K562 (cell line): ENCODE data around the gene RGS5. TPM values are rescaled to one million over a fixed set of nuclear protein-coding genes. Genes with fewer than 3 reads are reported as not detected.

ENCODE experiments used
- ATAC-seq: fragments of 200-7000 bp; cut with Tn5 transposase; 3 replicates; pipeline ENCODE4 v1.9.1; 2020; ENCODE audit warnings: moderate library complexity
- BruUV-seq: library from RNA; stranded (reverse); fragments of 400-500 nt; replicated peaks from 2 replicates; lab custom pipeline; 2021; lab: Mats Ljungman, UMichigan
- CTCF ChIA-PET: fragments of 300-600 bp; formaldehyde crosslinking; extraction: SDS; loops from one replicate; lab custom pipeline; 2021; ENCODE audit warnings: low intra/inter-chr PET ratio; lab: Yijun Ruan, JAX
- POLR2A ChIA-PET: fragments of 300-600, 350-650 bp; sonication (Branson Sonifier 250); formaldehyde crosslinking; extraction: SDS; loops from one replicate; lab custom pipeline; 2021; ENCODE audit warnings: antibody characterized with exemption, inconsistent platforms; lab: Yijun Ruan, JAX
- DNase-seq, 4 experiments: peaks; one replicate each; pipeline versions ENCODE4 v3.0.0 to v3.0.0-alpha.2; 2011 to 2018; ENCODE audit warnings: low spot score in 3 of 4, mixed read lengths in 3 of 4; ENCODE audit errors: extremely low read depth in 1 of 4
- FAIRE-seq: peaks from 2 replicates; lab custom pipeline; 2011; peaks lifted over from hg19 to GRCh38; lab: Jason Lieb, UNC
- H2AFZ ChIP-seq: 2 replicates; pipeline ENCODE4 v1.6.0; 2011; ENCODE audit warnings: low read depth, low read length, control low read depth, inconsistent platforms
- H3K27ac ChIP-seq: fragments of 200-600 bp; 3 replicates; pipeline ENCODE4 v1.8.0; 2011; ENCODE audit warnings: low read depth, mild to moderate bottlenecking, control low read depth, inconsistent platforms, low read length, moderate library complexity, mixed read lengths; ENCODE audit errors: extremely low read depth
- H3K27me3 ChIP-seq, 2 experiments: fragments of 300-600 bp in 1 of 2; 2 replicates in 1 of 2; 3 replicates in 1 of 2; pipeline versions ENCODE4 v1.6.0 to v1.8.0; 2011; ENCODE audit warnings: inconsistent platforms in 2 of 2, low read length in 2 of 2, mild to moderate bottlenecking in 1 of 2, mixed read lengths in 1 of 2, moderate library complexity in 1 of 2; ENCODE audit not compliant: control insufficient read depth in 2 of 2, insufficient read depth in 2 of 2
- H3K36me3 ChIP-seq: fragments of 300-600 bp; 3 replicates; pipeline ENCODE4 v1.8.0; 2011; ENCODE audit warnings: mild to moderate bottlenecking, low read length, inconsistent platforms; ENCODE audit not compliant: control insufficient read depth, insufficient read depth
- H3K4me1 ChIP-seq, 2 experiments: fragments of 200-600 bp in 1 of 2; replicated peaks in 1 of 2; 2 replicates in 1 of 2; 3 replicates in 1 of 2; pipeline versions ENCODE4 v1.5.1 to v1.8.0; 2011; ENCODE audit warnings: inconsistent platforms in 2 of 2, low read length in 2 of 2, mild to moderate bottlenecking in 1 of 2, mixed read lengths in 1 of 2, moderate library complexity in 1 of 2; ENCODE audit not compliant: control insufficient read depth in 2 of 2, insufficient read depth in 2 of 2
- H3K4me2 ChIP-seq: 2 replicates; pipeline ENCODE4 v1.6.1; 2011; ENCODE audit warnings: low read length, control low read depth, inconsistent platforms, mixed read lengths; ENCODE audit not compliant: insufficient read depth
- H3K4me3 ChIP-seq: fragments of 200-600 bp; sonication (generic), shearing (Covaris generic); 2 replicates; pipeline ENCODE4 v1.5.1; 2016; ENCODE audit warnings: control low read depth, inconsistent platforms
- H3K79me2 ChIP-seq: fragments of 200-600 bp; 3 replicates; pipeline ENCODE4 v1.8.0; 2011; ENCODE audit warnings: low read length, inconsistent platforms; ENCODE audit not compliant: control insufficient read depth, insufficient read depth
- H3K9ac ChIP-seq, 2 experiments: 2 replicates each; pipeline versions ENCODE4 v1.6.0 to v1.6.1; 2011; ENCODE audit warnings: low read depth in 2 of 2, low read length in 2 of 2, control low read depth in 1 of 2, inconsistent platforms in 1 of 2, mild to moderate bottlenecking in 1 of 2, mixed read lengths in 1 of 2; ENCODE audit not compliant: insufficient read depth in 1 of 2
- H3K9me1 ChIP-seq: one replicate; pipeline ENCODE4 v1.6.0; 2011; ENCODE audit warnings: inconsistent platforms, mild to moderate bottlenecking, low read length, moderate library complexity; ENCODE audit not compliant: control insufficient read depth, insufficient read depth
- H3K9me3 ChIP-seq: replicated peaks from 2 replicates; pipeline ENCODE4 v1.5.1; 2011; ENCODE audit warnings: low read depth, low read length, inconsistent platforms; ENCODE audit not compliant: control insufficient read depth, insufficient read depth
- H4K20me1 ChIP-seq: replicated peaks from 2 replicates; pipeline ENCODE4 v1.6.1; 2011; ENCODE audit warnings: low read length, inconsistent platforms, mixed read lengths; ENCODE audit not compliant: control insufficient read depth, insufficient read depth
- MEF2D ChIP-seq: conservative IDR thresholded peaks from 2 replicates; pipeline ENCODE4 v1.6.1; 2016; ENCODE audit warnings: low read depth, missing genetic modification characterization, missing compliant biosample characterization
- ZNF584 ChIP-seq: fragments of 200-800 bp; sonication (Bioruptor generic); IDR thresholded peaks from 2 replicates; pipeline ENCODE4 v1.6.1; 2016; ENCODE audit warnings: low read depth, mild to moderate bottlenecking, missing genetic modification characterization, missing compliant biosample characterization
- WGBS: fragments of 100-300 bp; shearing (Covaris generic); methylation state at CpG from one replicate; pipeline ENCODE4 v1.1.6; 2016; ENCODE audit warnings: low coverage, mixed read lengths; ENCODE audit not compliant: insufficient coverage; ENCODE audit errors: missing lambda C conversion rate; 5-methylcytosine and 5-hydroxymethylcytosine counted together
- in situ Hi-C: fragments of 300-500 bp; cut with MboI; formaldehyde crosslinking; loops from 4 replicates; pipeline ENCODE4 v1.15.0; 2018; ENCODE audit warnings: inconsistent platforms, mixed read lengths
- intact Hi-C: fragments of 100-400 bp; cut with micrococcal nuclease; formaldehyde crosslinking; loops from 2 replicates; pipeline ENCODE4 v1.14.2; 2022
- polyA plus RNA-seq, 8 experiments: library from polyadenylated mRNA; depleted of rRNA in 4 of 8; stranded (reverse) in 5 of 8; unstranded in 3 of 8; fragments of >200 nt; fragmentation: Nextera tagmentation in 2 of 8; fragmentation: Illumina TruSeq in 1 of 8; extraction: Ambion mirVana in 2 of 8; extraction: Trizol in 1 of 8; gene quantifications; 2 replicates each; pipeline versions ENCODE4 v1.2.1 to v1.2.3, GENCODE V29; 2011 to 2014; ENCODE audit warnings: inconsistent platforms in 1 of 8, missing spikeins in 1 of 8
- total RNA-seq, 7 experiments: library from RNA; depleted of rRNA in 6 of 7; stranded (reverse); fragments of >200 nt in 6 of 7; fragmentation: Illumina TruSeq in 2 of 7; extraction: Trizol in 2 of 7; gene quantifications; 2 replicates each; pipeline versions ENCODE4 v1.2.1 to v1.2.3, GENCODE V29; 2011 to 2021; ENCODE audit warnings: low replicate concordance in 1 of 7
- TF ChIP-seq, protein P1 (sequence below): fragments of 450-650 bp; formaldehyde crosslinking; IDR thresholded peaks from 2 replicates; pipeline ENCODE4 v1.4.0; 2020; ENCODE audit warnings: mild to moderate bottlenecking, moderate library complexity

The RGS5 gene
- total and polyA plus RNA-seq, 9 of the 15 experiments (the other 6 are each of a cell fraction or from before 2014, with no cell fraction given), result 0.71 to 5.3 (median 2.4) TPM

DNA sequence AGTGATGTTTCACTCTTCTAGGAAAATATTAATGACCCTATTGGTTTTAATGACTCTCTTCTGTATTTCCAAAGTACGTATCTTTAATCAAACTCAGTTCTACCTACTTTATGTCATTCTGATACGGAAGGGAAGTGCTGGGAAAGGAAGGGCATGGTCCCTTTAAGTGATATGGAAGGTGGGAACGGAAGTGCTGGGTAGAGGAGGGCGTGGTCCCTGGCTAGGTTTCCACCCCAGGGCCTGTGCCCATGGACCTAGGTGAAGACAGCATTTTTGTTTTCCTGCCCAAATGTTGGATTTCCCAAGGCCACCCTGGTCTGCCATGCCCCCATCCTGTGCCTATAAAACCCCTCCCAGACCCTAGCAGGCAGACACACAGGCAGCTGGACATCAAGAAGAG lies 109.5 kb downstream of the RGS5 start:
- Histone ChIP-seq H3K9ac (no peak overlapping the region), H4K20me1 (no peaks in the 10 kb centered on the region), H3K9me1 (no peaks in the 10 kb centered on the region), H3K79me2 (no peaks in the 10 kb centered on the region), H3K4me1 (no peaks in the 10 kb centered on the region), H3K9me3 (no peaks in the 10 kb centered on the region), H3K27me3 (no peaks in the 10 kb centered on the region), H3K27ac (no peak overlapping the region), H2AFZ (peak overlapping the region; percentile 66), H3K4me3 (no peak overlapping the region), H3K4me2 (peak overlapping the region; percentile 24; the same call in 1 of the 2 replicates), H3K36me3 (no peaks in the 10 kb centered on the region)
- WGBS, result 4% methylated on average over 4 of the region's 4 CpGs
- ChIA-PET POLR2A (interaction anchor here (0.7 kb wide), 1 partner anchor 9 kb away, joined by 3 read pairs; no protein-coding TSS in a partner anchor), CTCF (no interaction called here)
- intact Hi-C loops (no loop called here), in situ Hi-C loops (no loop called here)
- DNase-seq (no peak), FAIRE-seq (no peak), ATAC-seq (peak; percentile 33; the same call in 1 of the 3 replicates)
- TF ChIP-seq MEF2D, result no peak
- TF ChIP-seq, protein P1, sequence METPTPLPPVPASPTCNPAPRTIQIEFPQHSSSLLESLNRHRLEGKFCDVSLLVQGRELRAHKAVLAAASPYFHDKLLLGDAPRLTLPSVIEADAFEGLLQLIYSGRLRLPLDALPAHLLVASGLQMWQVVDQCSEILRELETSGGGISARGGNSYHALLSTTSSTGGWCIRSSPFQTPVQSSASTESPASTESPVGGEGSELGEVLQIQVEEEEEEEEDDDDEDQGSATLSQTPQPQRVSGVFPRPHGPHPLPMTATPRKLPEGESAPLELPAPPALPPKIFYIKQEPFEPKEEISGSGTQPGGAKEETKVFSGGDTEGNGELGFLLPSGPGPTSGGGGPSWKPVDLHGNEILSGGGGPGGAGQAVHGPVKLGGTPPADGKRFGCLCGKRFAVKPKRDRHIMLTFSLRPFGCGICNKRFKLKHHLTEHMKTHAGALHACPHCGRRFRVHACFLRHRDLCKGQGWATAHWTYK (CRISPR knock-in tag), result no peak
- no peak for TF ChIP-seq ZNF584 (CRISPR knock-in tag)
- no TSS peak for BruUV-seq

Other genes with a start within 250 kb of the RGS5 start
- gene RGS4, start 133.6 kb downstream of the RGS5 start, total RNA-seq (2014; rRNA removed), result not detected in 2 replicates
- not detected in 2 replicates for gene RGS4, start 133.6 kb downstream of the RGS5 start, total RNA-seq (2014; rRNA removed; fragmentation: Illumina TruSeq; extraction: Trizol)
- gene RGS4, start 133.6 kb downstream of the RGS5 start, total RNA-seq (2015; rRNA removed; fragmentation: Illumina TruSeq; extraction: Trizol), result not detected in 2 replicates
- gene RGS4, start 133.6 kb downstream of the RGS5 start, total RNA-seq (2021), result not detected in 2 replicates
- not detected in 2 replicates for gene RGS4, start 133.6 kb downstream of the RGS5 start, polyA plus RNA-seq (2011; rRNA removed)
- gene RGS4, start 133.6 kb downstream of the RGS5 start, polyA plus RNA-seq (2014; fragmentation: Illumina TruSeq; extraction: Trizol), result not detected in 2 replicates
- gene RGS4, start 133.6 kb downstream of the RGS5 start, polyA plus RNA-seq (2014; fragmentation: Nextera tagmentation; extraction: Ambion mirVana), result not detected
- gene RGS4, start 133.6 kb downstream of the RGS5 start, polyA plus RNA-seq (2014; rRNA removed), result not detected in 2 replicates
- gene NUF2, start 119.0 kb upstream of the RGS5 start, total RNA-seq (2014; rRNA removed), result 37.1 and 43.6 TPM in 2 replicates
- gene NUF2, start 119.0 kb upstream of the RGS5 start, total RNA-seq (2014; rRNA removed; fragmentation: Illumina TruSeq; extraction: Trizol), result 70.7 and 85.1 TPM in 2 replicates
- 56.7 and 67.4 TPM in 2 replicates for gene NUF2, start 119.0 kb upstream of the RGS5 start, total RNA-seq (2015; rRNA removed; fragmentation: Illumina TruSeq; extraction: Trizol)
- gene NUF2, start 119.0 kb upstream of the RGS5 start, total RNA-seq (2021), result 42.5 and 48.0 TPM in 2 replicates
- 73.1 and 90.0 TPM in 2 replicates for gene NUF2, start 119.0 kb upstream of the RGS5 start, polyA plus RNA-seq (2011; rRNA removed)
- 54.7 and 60.3 TPM in 2 replicates for gene NUF2, start 119.0 kb upstream of the RGS5 start, polyA plus RNA-seq (2014; fragmentation: Illumina TruSeq; extraction: Trizol)
- gene NUF2, start 119.0 kb upstream of the RGS5 start, polyA plus RNA-seq (2014; fragmentation: Nextera tagmentation; extraction: Ambion mirVana), result 10 to 100 TPM; 42.6 to 43.9 TPM
- 70.5 and 75.0 TPM in 2 replicates for gene NUF2, start 119.0 kb upstream of the RGS5 start, polyA plus RNA-seq (2014; rRNA removed)